K562 (cell line): Measurements from ENCODE around the gene GPATCH4. TPM values are rescaled to one million over a fixed set of nuclear protein-coding genes. Genes with fewer than 3 reads are reported as not detected.
A peak's percentile ranks its signal among the peaks of the same experiment; 100 is the strongest.

ENCODE experiments used
- GTF2F1 ChIP-seq: IDR thresholded peaks from 2 replicates; pipeline ENCODE4 v1.6.1; 2011; ENCODE audit warnings: low read depth, low read length, improper control_type of control experiment
- ILK ChIP-seq: fragments of 450-650 bp; IDR thresholded peaks from 2 replicates; pipeline ENCODE4 v1.6.1; 2016; ENCODE audit warnings: missing genetic modification characterization, low read depth, mild to moderate bottlenecking, missing compliant biosample characterization, moderate library complexity, borderline replicate concordance
- JUND ChIP-seq, 2 experiments: IDR thresholded peaks; 2 replicates in 1 of 2; 3 replicates in 1 of 2; pipeline ENCODE4 v1.6.1; 2011; ENCODE audit warnings: borderline replicate concordance in 2 of 2, low read depth in 2 of 2, low read length in 2 of 2, improper control_type of control experiment in 1 of 2, missing biosample characterization in 1 of 2, missing genetic modification characterization in 1 of 2, missing genetic modification reagents in 1 of 2
- MNT ChIP-seq, 2 experiments: fragments of 450-650 bp; conservative IDR thresholded peaks; 2 replicates each; pipeline ENCODE4 v1.6.1; 2017; ENCODE audit warnings: mild to moderate bottlenecking in 2 of 2, moderate library complexity in 2 of 2
- MTA1 ChIP-seq: fragments of 450-650 bp; IDR thresholded peaks from 2 replicates; pipeline ENCODE4 v1.6.1; 2017; ENCODE audit warnings: borderline replicate concordance
- NONO ChIP-seq, 2 experiments: fragments of 200-400 bp in 1 of 2; fragments of 450-650 bp in 1 of 2; formaldehyde crosslinking in 1 of 2; IDR thresholded peaks; 2 replicates each; pipeline ENCODE4 v1.6.1; 2017; ENCODE audit warnings: low read depth in 2 of 2, mild to moderate bottlenecking in 2 of 2, moderate library complexity in 2 of 2, low read length in 1 of 2
- PKNOX1 ChIP-seq: fragments of 450-650 bp; IDR thresholded peaks from 2 replicates; pipeline ENCODE4 v1.6.1; 2016
- PURB ChIP-seq: sonication (generic); formaldehyde crosslinking; IDR thresholded peaks from 2 replicates; pipeline ENCODE4 v1.9.0; 2021; ENCODE audit warnings: low read depth, mild to moderate bottlenecking, missing genetic modification reagents
- SRF ChIP-seq, 2 experiments: fragments of 250-450, 450-650 bp in 1 of 2; sonication (Bioruptor Pico) in 1 of 2; sonication (generic) in 1 of 2; formaldehyde crosslinking; IDR thresholded peaks; 2 replicates each; pipeline versions ENCODE4 v1.5.0 to v1.5.1; 2020 to 2022; ENCODE audit warnings: mild to moderate bottlenecking in 1 of 2, missing genetic modification reagents in 1 of 2
- ZBTB1 ChIP-seq: sonication (generic); formaldehyde crosslinking; IDR thresholded peaks from 2 replicates; pipeline ENCODE4 v1.8.1; 2023; ENCODE audit warnings: missing genetic modification reagents, low read depth, mild to moderate bottlenecking, borderline replicate concordance
- ZNF263 ChIP-seq: sonication (generic); formaldehyde crosslinking; IDR thresholded peaks from 2 replicates; pipeline ENCODE4 v1.8.0; 2022; ENCODE audit warnings: mild to moderate bottlenecking, missing genetic modification reagents, borderline replicate concordance
- ZNF512 ChIP-seq: IDR thresholded peaks from 2 replicates; pipeline ENCODE4 v1.6.1; 2016; ENCODE audit warnings: missing genetic modification characterization, missing compliant biosample characterization
- ZNF780A ChIP-seq: fragments of 250-450 bp; sonication (Bioruptor Pico); IDR thresholded peaks from 2 replicates; pipeline ENCODE4 v1.5.0; 2021; ENCODE audit warnings: mild to moderate bottlenecking
- polyA plus RNA-seq, 8 experiments: library from polyadenylated mRNA; depleted of rRNA in 4 of 8; stranded (reverse) in 5 of 8; unstranded in 3 of 8; fragments of >200 nt; fragmentation: Nextera tagmentation in 2 of 8; fragmentation: Illumina TruSeq in 1 of 8; extraction: Ambion mirVana in 2 of 8; extraction: Trizol in 1 of 8; gene quantifications; 2 replicates each; pipeline versions ENCODE4 v1.2.1 to v1.2.3, GENCODE V29; 2011 to 2014; ENCODE audit warnings: inconsistent platforms in 1 of 8, missing spikeins in 1 of 8
- total RNA-seq, 7 experiments: library from RNA; depleted of rRNA in 6 of 7; stranded (reverse); fragments of >200 nt in 6 of 7; fragmentation: Illumina TruSeq in 2 of 7; extraction: Trizol in 2 of 7; gene quantifications; 2 replicates each; pipeline versions ENCODE4 v1.2.1 to v1.2.3, GENCODE V29; 2011 to 2021; ENCODE audit warnings: low replicate concordance in 1 of 7
- TF ChIP-seq, protein P1 (sequence below): fragments of 450-650 bp; IDR thresholded peaks from 2 replicates; pipeline ENCODE4 v1.6.1; 2016; ENCODE audit warnings: borderline replicate concordance
- TF ChIP-seq, protein P2 (sequence below), 2 experiments: fragments of 150-350 bp in 1 of 2; IDR thresholded peaks; 2 replicates each; pipeline ENCODE4 v1.6.1; 2012 to 2016; ENCODE audit warnings: low read depth in 2 of 2, low read length in 2 of 2, mild to moderate bottlenecking in 1 of 2, moderate library complexity in 1 of 2

The GPATCH4 gene
- total and polyA plus RNA-seq, 9 of the 15 experiments (the other 6 are each of a cell fraction or from before 2014, with no cell fraction given), result 43.7 to 105 (median 76.5) TPM

DNA sequence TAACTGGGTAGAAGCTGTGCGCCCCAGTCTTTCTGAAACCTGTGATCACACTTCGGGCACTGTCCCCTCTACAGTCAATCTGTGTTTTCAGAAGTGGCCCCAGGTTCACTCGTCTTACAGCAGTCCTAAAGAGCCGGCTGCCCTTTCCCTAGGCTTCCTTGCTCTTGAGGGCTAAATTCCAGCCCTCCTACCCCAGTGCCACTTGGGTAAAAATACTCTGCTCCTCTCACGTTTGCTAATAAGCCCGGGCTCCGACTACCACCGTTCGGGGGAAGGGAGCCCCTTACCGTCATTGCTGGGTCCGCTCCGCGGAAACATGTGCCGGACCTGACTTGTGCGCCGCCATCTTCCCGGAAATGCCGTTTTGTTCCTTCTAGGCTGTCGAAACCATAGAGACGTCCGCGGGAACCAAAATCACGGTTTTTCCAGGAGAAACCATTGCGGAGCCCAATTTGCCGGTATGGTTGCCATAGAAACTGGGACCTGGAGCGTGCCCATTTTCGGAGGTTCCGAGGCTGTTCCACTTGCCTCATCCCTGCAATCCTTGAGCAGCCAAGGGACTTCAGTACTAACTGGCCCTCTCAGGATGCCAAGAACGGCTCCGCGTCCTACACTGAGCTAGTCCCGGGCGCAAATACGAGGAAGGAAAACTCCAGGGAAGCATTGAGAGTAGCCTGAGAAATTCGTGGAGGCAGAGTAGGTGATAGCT is at the start of gene GPATCH4 (continued):
- TF ChIP-seq NONO (IDR thresholded peaks at IDR 0.05; ENCODE audit: low read depth in 2 of 2, low read length in 1 of 2) (no peak), GTF2F1 (no peak), ILK (no peak), MTA1 (no peak), ZNF512 (no peak), PURB (CRISPR knock-in tag) (no peak), ZBTB1 (no peak), ZNF780A (no peak), SRF (CRISPR knock-in tag; IDR thresholded peaks at IDR 0.05) (peak in 1 of 2 experiments; percentile 59; a peak in 1 of 4 replicates), MNT (conservative IDR thresholded peaks at IDR 0.05) (peak; percentile 93 to 96), JUND (IDR thresholded peaks at IDR 0.05; ENCODE audit: borderline replicate concordance, low read depth, low read length) (peak; percentile 42; the same call in 1 of the 2 replicates), JUND (tag; IDR thresholded peaks at IDR 0.05; ENCODE audit: borderline replicate concordance, low read depth, low read length) (no peak; the same call in 2 of the 3 replicates), PKNOX1 (no peak), ZNF263 (no peak)
- TF ChIP-seq, protein P1, sequence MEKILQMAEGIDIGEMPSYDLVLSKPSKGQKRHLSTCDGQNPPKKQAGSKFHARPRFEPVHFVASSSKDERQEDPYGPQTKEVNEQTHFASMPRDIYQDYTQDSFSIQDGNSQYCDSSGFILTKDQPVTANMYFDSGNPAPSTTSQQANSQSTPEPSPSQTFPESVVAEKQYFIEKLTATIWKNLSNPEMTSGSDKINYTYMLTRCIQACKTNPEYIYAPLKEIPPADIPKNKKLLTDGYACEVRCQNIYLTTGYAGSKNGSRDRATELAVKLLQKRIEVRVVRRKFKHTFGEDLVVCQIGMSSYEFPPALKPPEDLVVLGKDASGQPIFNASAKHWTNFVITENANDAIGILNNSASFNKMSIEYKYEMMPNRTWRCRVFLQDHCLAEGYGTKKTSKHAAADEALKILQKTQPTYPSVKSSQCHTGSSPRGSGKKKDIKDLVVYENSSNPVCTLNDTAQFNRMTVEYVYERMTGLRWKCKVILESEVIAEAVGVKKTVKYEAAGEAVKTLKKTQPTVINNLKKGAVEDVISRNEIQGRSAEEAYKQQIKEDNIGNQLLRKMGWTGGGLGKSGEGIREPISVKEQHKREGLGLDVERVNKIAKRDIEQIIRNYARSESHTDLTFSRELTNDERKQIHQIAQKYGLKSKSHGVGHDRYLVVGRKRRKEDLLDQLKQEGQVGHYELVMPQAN, result peak; percentile 100
- TF ChIP-seq, protein P2, sequence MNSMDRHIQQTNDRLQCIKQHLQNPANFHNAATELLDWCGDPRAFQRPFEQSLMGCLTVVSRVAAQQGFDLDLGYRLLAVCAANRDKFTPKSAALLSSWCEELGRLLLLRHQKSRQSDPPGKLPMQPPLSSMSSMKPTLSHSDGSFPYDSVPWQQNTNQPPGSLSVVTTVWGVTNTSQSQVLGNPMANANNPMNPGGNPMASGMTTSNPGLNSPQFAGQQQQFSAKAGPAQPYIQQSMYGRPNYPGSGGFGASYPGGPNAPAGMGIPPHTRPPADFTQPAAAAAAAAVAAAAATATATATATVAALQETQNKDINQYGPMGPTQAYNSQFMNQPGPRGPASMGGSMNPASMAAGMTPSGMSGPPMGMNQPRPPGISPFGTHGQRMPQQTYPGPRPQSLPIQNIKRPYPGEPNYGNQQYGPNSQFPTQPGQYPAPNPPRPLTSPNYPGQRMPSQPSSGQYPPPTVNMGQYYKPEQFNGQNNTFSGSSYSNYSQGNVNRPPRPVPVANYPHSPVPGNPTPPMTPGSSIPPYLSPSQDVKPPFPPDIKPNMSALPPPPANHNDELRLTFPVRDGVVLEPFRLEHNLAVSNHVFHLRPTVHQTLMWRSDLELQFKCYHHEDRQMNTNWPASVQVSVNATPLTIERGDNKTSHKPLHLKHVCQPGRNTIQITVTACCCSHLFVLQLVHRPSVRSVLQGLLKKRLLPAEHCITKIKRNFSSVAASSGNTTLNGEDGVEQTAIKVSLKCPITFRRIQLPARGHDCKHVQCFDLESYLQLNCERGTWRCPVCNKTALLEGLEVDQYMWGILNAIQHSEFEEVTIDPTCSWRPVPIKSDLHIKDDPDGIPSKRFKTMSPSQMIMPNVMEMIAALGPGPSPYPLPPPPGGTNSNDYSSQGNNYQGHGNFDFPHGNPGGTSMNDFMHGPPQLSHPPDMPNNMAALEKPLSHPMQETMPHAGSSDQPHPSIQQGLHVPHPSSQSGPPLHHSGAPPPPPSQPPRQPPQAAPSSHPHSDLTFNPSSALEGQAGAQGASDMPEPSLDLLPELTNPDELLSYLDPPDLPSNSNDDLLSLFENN (IDR thresholded peaks at IDR 0.05; ENCODE audit: low read depth in 2 of 2, low read length in 2 of 2), result no peak
